Left ventricle myocardium inferior (tissue), 1 donor: ENCODE measurements around the gene SLC27A6. TPM values are rescaled to one million over a fixed set of nuclear protein-coding genes. Genes with fewer than 3 reads are reported as not detected.
A peak's percentile ranks its signal among the peaks of the same experiment; 100 is the strongest.

Experiments
- DNase-seq: peaks from one replicate; pipeline ENCODE4 v3.0.0-alpha.2; 2020
- H3K27ac ChIP-seq: fragments of 200-600 bp; replicated peaks from 2 replicates; pipeline ENCODE4 v1.8.0; 2021
- H3K27me3 ChIP-seq: fragments of 200-600 bp; 2 replicates; pipeline ENCODE4 v1.8.0; 2021; ENCODE audit warnings: low read depth
- H3K36me3 ChIP-seq: fragments of 200-600 bp; 2 replicates; pipeline ENCODE4 v1.8.0; 2021
- H3K4me1 ChIP-seq: fragments of 200-600 bp; 2 replicates; pipeline ENCODE4 v1.8.0; 2021
- H3K4me3 ChIP-seq: fragments of 200-600 bp; 2 replicates; pipeline ENCODE4 v1.8.0; 2021; ENCODE audit warnings: mild to moderate bottlenecking, moderate library complexity
- H3K9me3 ChIP-seq: fragments of 200-600 bp; replicated peaks from 2 replicates; pipeline ENCODE4 v1.8.0; 2021
- intact Hi-C: fragments of 100-400 bp; cut with micrococcal nuclease; formaldehyde crosslinking; loops from one replicate; pipeline ENCODE4 v1.11.0; 2022
- total RNA-seq: library from RNA; stranded (reverse); fragmentation: NEBNext Ultra II Directional; extraction: Animal tissue kit (Norgen Biotek cat#: 25700); gene quantifications from one replicate; pipeline ENCODE4 v1.2.1, GENCODE V29; 2021
- TF ChIP-seq, protein P1 (sequence below): fragments of 200-600 bp; IDR thresholded peaks from 2 replicates; pipeline ENCODE4 v1.8.0; 2021; ENCODE audit warnings: antibody characterized with exemption, mild to moderate bottlenecking, borderline replicate concordance
- donor health status: DM: no; HTN: yes; CAD: no; lungs with severe emphysema.

The SLC27A6 gene
- total RNA-seq, 1 donor from 2014 or later, result 61.1 TPM

DNA sequence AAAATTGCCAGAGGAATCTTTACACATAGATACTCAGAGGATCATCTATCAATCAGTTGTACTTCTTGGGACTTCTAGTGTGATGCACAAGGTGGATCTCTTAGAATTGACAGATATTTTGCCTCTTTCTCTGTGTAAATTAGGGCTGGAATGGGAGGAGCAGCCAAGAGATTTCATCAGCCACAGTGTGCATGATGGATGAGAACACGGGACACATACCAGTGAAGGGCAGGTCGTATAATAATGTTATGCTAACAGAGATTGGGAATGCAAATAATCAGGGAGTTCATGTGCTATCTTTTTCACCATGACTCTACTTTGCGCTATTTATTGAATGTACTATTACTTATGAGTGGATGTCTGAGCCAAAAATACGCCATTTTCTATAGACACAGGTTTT, 86.0 kb downstream of the SLC27A6 start:
- TF ChIP-seq, protein P1, sequence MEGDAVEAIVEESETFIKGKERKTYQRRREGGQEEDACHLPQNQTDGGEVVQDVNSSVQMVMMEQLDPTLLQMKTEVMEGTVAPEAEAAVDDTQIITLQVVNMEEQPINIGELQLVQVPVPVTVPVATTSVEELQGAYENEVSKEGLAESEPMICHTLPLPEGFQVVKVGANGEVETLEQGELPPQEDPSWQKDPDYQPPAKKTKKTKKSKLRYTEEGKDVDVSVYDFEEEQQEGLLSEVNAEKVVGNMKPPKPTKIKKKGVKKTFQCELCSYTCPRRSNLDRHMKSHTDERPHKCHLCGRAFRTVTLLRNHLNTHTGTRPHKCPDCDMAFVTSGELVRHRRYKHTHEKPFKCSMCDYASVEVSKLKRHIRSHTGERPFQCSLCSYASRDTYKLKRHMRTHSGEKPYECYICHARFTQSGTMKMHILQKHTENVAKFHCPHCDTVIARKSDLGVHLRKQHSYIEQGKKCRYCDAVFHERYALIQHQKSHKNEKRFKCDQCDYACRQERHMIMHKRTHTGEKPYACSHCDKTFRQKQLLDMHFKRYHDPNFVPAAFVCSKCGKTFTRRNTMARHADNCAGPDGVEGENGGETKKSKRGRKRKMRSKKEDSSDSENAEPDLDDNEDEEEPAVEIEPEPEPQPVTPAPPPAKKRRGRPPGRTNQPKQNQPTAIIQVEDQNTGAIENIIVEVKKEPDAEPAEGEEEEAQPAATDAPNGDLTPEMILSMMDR, result no peak
- H3K36me3 ChIP-seq, result no peaks in the 10 kb centered on the region
- no peaks in the 10 kb centered on the region for H3K27me3 ChIP-seq
- DNase-seq, result no peak
- H3K4me3 ChIP-seq, result no peak overlapping the region
- H3K27ac ChIP-seq, result no peak overlapping the region
- no peaks in the 10 kb centered on the region for H3K4me1 ChIP-seq
- no peaks in the 10 kb centered on the region for H3K9me3 ChIP-seq
- intact Hi-C loops, result no loop called here

DNA sequence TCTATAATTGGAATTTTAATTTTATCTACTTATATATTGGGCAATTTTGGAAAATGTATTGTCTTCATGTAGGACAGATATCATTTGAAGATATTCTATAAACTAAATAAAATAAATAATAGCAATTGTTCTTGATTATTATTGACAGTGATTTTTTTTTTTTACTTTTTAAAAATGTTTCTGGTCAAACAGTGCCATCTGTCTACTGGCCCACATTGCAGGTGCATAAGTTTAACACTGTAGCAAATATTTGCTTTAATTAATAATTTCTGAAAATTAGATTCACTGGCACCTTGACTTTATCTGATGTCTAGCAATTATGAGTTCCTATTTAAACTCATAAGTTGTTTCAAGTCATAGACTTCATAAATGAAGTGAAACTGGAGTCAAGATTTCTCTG, 88.2 kb downstream of the SLC27A6 start:
- Histone ChIP-seq H3K9me3 (peaks cover 12% of the 10 kb centered on the region), H3K27ac (no peak overlapping the region), H3K36me3 (no peaks in the 10 kb centered on the region), H3K27me3 (no peaks in the 10 kb centered on the region), H3K4me1 (no peaks in the 10 kb centered on the region), H3K4me3 (no peak overlapping the region)
- intact Hi-C loops, result no loop called here
- TF ChIP-seq, protein P1, result peak; percentile 38
- no peak for DNase-seq

DNA sequence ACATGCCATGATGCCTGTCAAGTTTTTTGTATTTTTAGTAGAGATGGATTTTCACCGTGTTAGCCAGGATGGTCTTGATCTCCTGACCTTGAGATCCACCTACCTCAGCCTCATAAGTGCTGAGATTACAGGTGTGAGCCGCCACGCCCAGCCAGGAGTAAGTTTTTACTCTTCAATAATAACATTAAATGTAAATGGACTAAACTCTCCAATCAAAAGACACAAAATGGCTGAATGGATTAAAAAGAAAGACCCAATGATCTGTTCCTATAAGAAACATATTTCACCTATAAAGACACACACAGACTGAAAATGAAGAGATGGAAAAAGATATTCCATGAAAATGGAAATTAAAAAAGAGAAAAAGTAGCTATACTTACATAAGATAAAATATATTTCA, 92.0 kb downstream of the SLC27A6 start:
- Histone ChIP-seq H3K36me3 (no peaks in the 10 kb centered on the region), H3K4me3 (no peak overlapping the region), H3K27ac (no peak overlapping the region), H3K27me3 (no peaks in the 10 kb centered on the region), H3K4me1 (no peaks in the 10 kb centered on the region), H3K9me3 (peaks cover 12% of the 10 kb centered on the region)
- intact Hi-C loops, result no loop called here
- TF ChIP-seq, protein P1, result no peak
- DNase-seq, result no peak

DNA sequence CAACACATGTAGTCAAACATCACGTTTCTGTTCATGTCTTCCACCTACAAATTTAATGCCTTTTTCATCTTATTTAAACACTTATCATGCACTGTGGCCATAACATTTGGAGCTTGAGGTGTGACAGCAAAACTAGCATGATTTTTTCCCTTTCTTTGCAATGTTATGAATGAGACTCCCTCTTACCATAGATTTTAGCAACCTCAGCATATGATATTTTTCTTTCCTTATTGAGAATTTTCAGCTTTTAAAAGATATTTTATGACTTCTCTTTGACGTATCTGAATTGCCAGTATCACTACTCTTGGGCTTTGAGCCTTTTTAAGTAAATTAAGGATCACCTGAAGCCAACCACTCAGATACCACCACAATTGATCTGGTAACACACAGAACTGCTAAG, 96.6 kb downstream of the SLC27A6 start:
- Histone ChIP-seq H3K27me3 (no peaks in the 10 kb centered on the region), H3K27ac (no peak overlapping the region), H3K4me1 (peaks cover 12% of the 10 kb centered on the region), H3K36me3 (no peaks in the 10 kb centered on the region), H3K9me3 (peaks cover 8% of the 10 kb centered on the region), H3K4me3 (no peak overlapping the region)
- DNase-seq, result no peak
- intact Hi-C loops, result no loop called here
- TF ChIP-seq, protein P1, result no peak

DNA sequence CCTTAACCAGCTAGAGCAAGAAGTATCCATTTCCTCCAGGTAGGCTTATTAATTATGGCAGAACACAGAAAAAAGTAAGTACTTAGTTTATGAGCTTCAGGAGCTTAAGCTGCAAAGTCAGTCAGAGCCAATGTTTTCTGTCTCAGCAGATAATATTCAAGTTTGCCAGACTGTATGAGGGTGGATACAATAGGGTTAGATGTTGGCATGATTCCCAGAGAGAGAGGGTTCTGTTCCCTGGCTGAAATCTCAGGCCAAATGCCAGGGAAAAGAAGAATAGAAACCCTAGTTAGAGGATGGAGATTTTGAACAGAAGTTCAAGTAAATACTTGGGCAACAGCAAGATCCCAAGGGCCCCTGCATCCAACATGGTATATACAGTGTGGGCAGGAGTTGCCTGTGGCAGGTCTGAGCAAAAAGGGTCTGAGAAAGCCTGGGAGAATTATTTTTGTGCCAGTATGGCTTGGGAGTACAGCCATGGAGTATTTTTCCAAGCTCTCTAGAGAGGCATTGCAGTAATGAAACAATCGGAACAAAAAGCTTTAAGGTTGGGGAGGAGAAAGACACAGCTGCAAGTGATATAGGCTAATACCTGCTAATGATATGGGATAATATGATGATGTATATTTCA, 98.3 kb downstream of the SLC27A6 start:
- Histone ChIP-seq H3K27ac (no peak overlapping the region), H3K4me3 (no peak overlapping the region), H3K9me3 (no peaks in the 10 kb centered on the region), H3K27me3 (no peaks in the 10 kb centered on the region), H3K36me3 (no peaks in the 10 kb centered on the region), H3K4me1 (peaks cover 12% of the 10 kb centered on the region)
- TF ChIP-seq, protein P1, result no peak
- intact Hi-C loops, result no loop called here
- no peak for DNase-seq
